Neural cell (in vitro differentiated cells): ENCODE results near the gene OR4K5. TPM values are rescaled to one million over a fixed set of nuclear protein-coding genes. Genes with fewer than 3 reads are reported as not detected.
"Not testable (repeated sequence)": the region's sequence is repeated elsewhere in the genome, so short reads cannot be mapped to it uniquely, and the experiment has no call there.

ENCODE experiments used
- H2AFZ ChIP-seq: fragments of 200-600, 300-800 bp; sonication (generic), shearing (Covaris generic); 2 replicates; pipeline ENCODE4 v1.6.0; 2014; ENCODE audit warnings: low read depth, mild to moderate bottlenecking, antibody characterized with exemption, low read length, moderate library complexity
- H3F3A ChIP-seq: fragments of 200-600 bp; shearing (Covaris generic); 2 replicates; pipeline ENCODE4 v1.6.1; 2016; ENCODE audit warnings: mild to moderate bottlenecking, moderate library complexity, mixed read lengths, antibody characterized with exemption, low read length; ENCODE audit not compliant: insufficient read depth, poor library complexity, severe bottlenecking
- H3K27ac ChIP-seq: fragments of 200-600, 300-800 bp; sonication (generic), shearing (Covaris generic); 2 replicates; pipeline ENCODE4 v1.5.1; 2014; ENCODE audit warnings: mild to moderate bottlenecking, low read length, moderate library complexity
- H3K27me3 ChIP-seq: fragments of 300-800, 200-600 bp; sonication (generic), shearing (Covaris generic); 2 replicates; pipeline ENCODE4 v1.6.0; 2014; ENCODE audit warnings: mild to moderate bottlenecking, low read depth, low read length, moderate library complexity; ENCODE audit not compliant: insufficient read depth
- H3K36me3 ChIP-seq: fragments of 300-800, 200-600 bp; sonication (generic), shearing (Covaris generic); 2 replicates; pipeline ENCODE4 v1.5.1; 2014; ENCODE audit warnings: mild to moderate bottlenecking, antibody characterized with exemption, low read length, moderate library complexity; ENCODE audit not compliant: insufficient read depth
- H3K4me2 ChIP-seq: fragments of 300-800, 200-600 bp; sonication (generic), shearing (Covaris generic); 2 replicates; pipeline ENCODE4 v1.6.0; 2014; ENCODE audit warnings: mild to moderate bottlenecking, low read length
- H3K4me3 ChIP-seq: fragments of 300-800, 200-600 bp; sonication (generic), shearing (Covaris generic); 2 replicates; pipeline ENCODE4 v1.5.1; 2014; ENCODE audit warnings: mild to moderate bottlenecking, low read length, moderate library complexity
- H3K79me2 ChIP-seq: fragments of 200-600 bp; shearing (Covaris generic); replicated peaks from 2 replicates; pipeline ENCODE4 v1.6.0; 2014; ENCODE audit warnings: mild to moderate bottlenecking, low read length, moderate library complexity; ENCODE audit not compliant: insufficient read depth
- H3K9ac ChIP-seq: fragments of 300-800, 200-600 bp; sonication (generic), shearing (Covaris generic); 2 replicates; pipeline ENCODE4 v1.6.1; 2016; ENCODE audit warnings: mild to moderate bottlenecking, low read length, mixed read lengths
- H3K9me2 ChIP-seq: fragments of 200-600 bp; shearing (Covaris generic); 2 replicates; pipeline ENCODE4 v1.6.1; 2016; ENCODE audit warnings: mild to moderate bottlenecking, low read length, mixed read lengths; ENCODE audit not compliant: insufficient read depth
- H3K9me3 ChIP-seq: fragments of 200-600, 300-800 bp; sonication (generic), shearing (Covaris generic); 2 replicates; pipeline ENCODE4 v1.6.1; 2016; ENCODE audit warnings: mild to moderate bottlenecking, mixed run types, low read length, moderate library complexity, mixed read lengths
- H4K20me1 ChIP-seq: fragments of 200-600 bp; shearing (Covaris generic); 2 replicates; pipeline ENCODE4 v1.6.1; 2016; ENCODE audit warnings: mild to moderate bottlenecking, mixed run types; ENCODE audit not compliant: insufficient read depth
- EP300 ChIP-seq: fragments of 450-650 bp; conservative IDR thresholded peaks from 2 replicates; pipeline ENCODE4 v1.6.1; 2014; ENCODE audit warnings: antibody characterized with exemption, mild to moderate bottlenecking, moderate library complexity; ENCODE audit not compliant: poor library complexity, severe bottlenecking
- EZH2 ChIP-seq: fragments of 200-600, 300-800 bp; shearing (Covaris generic), sonication (generic); IDR thresholded peaks from 2 replicates; pipeline ENCODE4 v1.6.1; 2014; ENCODE audit warnings: antibody characterized with exemption, low read length, borderline replicate concordance, mild to moderate bottlenecking; ENCODE audit not compliant: insufficient read depth, poor library complexity, severe bottlenecking
- MXI1 ChIP-seq: fragments of 450-650 bp; conservative IDR thresholded peaks from 2 replicates; pipeline ENCODE4 v1.6.1; 2014; ENCODE audit warnings: antibody characterized with exemption, mild to moderate bottlenecking; ENCODE audit not compliant: poor library complexity, severe bottlenecking
- POLR2AphosphoS5 ChIP-seq: IDR thresholded peaks from 2 replicates; pipeline ENCODE4 v1.6.1; 2012
- RAD21 ChIP-seq: fragments of 450-650 bp; conservative IDR thresholded peaks from 2 replicates; pipeline ENCODE4 v1.6.1; 2014; ENCODE audit warnings: antibody characterized with exemption, mild to moderate bottlenecking, moderate library complexity
- SMC3 ChIP-seq: fragments of 450-650 bp; conservative IDR thresholded peaks from 2 replicates; pipeline ENCODE4 v1.6.1; 2014; ENCODE audit warnings: antibody characterized with exemption, mild to moderate bottlenecking, moderate library complexity; ENCODE audit not compliant: poor library complexity
- TAF1 ChIP-seq: IDR thresholded peaks from 2 replicates; pipeline ENCODE4 v1.6.1; 2012; ENCODE audit warnings: low read depth
- polyA plus RNA-seq: library from polyadenylated mRNA; depleted of rRNA; stranded (reverse); fragments of >200 nt; gene quantifications from 2 replicates; pipeline ENCODE4 v1.2.3, GENCODE V29; 2014
- TF ChIP-seq, protein P1 (sequence below): fragments of 450-650 bp; IDR thresholded peaks from 2 replicates; pipeline ENCODE4 v1.5.1; 2014; ENCODE audit warnings: antibody characterized with exemption, mild to moderate bottlenecking, moderate library complexity; ENCODE audit not compliant: poor library complexity, severe bottlenecking
- TF ChIP-seq, protein P2 (sequence below): IDR thresholded peaks from 2 replicates; pipeline ENCODE4 v1.6.1; 2012; ENCODE audit warnings: borderline replicate concordance

Gene OR4K5
- polyA plus RNA-seq, 1 donor from 2014 or later, result not detected

DNA sequence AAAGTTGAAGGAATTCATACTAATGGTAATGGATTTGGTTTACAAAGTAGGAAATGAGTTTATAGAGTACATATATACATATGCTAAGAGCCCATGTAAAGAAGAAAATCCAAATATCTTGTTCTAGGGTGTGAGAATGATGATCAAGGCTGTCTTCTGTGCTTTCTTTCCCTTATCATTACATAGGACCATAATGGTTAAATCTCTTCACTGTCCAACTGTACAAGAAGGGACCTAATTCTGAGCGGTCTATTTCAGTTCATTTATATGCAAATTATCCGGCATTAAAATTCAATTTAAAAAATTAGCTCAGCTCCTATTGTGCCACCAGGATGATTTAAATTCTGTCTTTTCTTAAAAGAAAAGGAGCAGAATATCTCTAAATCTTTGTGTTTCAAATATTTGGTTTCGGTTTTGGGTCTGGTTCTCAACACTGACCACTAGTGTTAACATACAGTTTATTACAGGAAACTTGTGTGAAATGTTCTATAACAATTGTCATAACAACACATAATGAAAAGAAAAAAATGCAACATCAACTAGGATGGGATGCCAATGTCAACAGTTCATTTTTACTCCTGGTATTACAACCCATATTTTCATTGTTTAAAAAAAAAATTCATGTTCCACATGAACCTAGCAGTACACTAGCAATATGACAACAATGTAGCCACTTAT lies 27.1 kb downstream of the OR4K5 start:
- Histone ChIP-seq H3K79me2 (no peaks in the 10 kb centered on the region), H3K27me3 (no peaks in the 10 kb centered on the region), H2AFZ (no peak overlapping the region), H4K20me1 (no peaks in the 10 kb centered on the region), H3K9ac (no peak overlapping the region), H3K4me3 (no peak overlapping the region), H3K9me3 (peaks cover 3% of the 10 kb centered on the region), H3K4me2 (no peak overlapping the region), H3K36me3 (no peaks in the 10 kb centered on the region), H3K27ac (no peak overlapping the region), H3F3A (no peaks in the 10 kb centered on the region), H3K9me2 (no peaks in the 10 kb centered on the region)
- TF ChIP-seq SMC3 (no peak), RAD21 (no peak), MXI1 (no peak), POLR2AphosphoS5 (no peak), TAF1 (no peak), EZH2 (no peak), EP300 (no peak)
- TF ChIP-seq, protein P1, sequence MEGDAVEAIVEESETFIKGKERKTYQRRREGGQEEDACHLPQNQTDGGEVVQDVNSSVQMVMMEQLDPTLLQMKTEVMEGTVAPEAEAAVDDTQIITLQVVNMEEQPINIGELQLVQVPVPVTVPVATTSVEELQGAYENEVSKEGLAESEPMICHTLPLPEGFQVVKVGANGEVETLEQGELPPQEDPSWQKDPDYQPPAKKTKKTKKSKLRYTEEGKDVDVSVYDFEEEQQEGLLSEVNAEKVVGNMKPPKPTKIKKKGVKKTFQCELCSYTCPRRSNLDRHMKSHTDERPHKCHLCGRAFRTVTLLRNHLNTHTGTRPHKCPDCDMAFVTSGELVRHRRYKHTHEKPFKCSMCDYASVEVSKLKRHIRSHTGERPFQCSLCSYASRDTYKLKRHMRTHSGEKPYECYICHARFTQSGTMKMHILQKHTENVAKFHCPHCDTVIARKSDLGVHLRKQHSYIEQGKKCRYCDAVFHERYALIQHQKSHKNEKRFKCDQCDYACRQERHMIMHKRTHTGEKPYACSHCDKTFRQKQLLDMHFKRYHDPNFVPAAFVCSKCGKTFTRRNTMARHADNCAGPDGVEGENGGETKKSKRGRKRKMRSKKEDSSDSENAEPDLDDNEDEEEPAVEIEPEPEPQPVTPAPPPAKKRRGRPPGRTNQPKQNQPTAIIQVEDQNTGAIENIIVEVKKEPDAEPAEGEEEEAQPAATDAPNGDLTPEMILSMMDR, result no peak
- TF ChIP-seq, protein P2, sequence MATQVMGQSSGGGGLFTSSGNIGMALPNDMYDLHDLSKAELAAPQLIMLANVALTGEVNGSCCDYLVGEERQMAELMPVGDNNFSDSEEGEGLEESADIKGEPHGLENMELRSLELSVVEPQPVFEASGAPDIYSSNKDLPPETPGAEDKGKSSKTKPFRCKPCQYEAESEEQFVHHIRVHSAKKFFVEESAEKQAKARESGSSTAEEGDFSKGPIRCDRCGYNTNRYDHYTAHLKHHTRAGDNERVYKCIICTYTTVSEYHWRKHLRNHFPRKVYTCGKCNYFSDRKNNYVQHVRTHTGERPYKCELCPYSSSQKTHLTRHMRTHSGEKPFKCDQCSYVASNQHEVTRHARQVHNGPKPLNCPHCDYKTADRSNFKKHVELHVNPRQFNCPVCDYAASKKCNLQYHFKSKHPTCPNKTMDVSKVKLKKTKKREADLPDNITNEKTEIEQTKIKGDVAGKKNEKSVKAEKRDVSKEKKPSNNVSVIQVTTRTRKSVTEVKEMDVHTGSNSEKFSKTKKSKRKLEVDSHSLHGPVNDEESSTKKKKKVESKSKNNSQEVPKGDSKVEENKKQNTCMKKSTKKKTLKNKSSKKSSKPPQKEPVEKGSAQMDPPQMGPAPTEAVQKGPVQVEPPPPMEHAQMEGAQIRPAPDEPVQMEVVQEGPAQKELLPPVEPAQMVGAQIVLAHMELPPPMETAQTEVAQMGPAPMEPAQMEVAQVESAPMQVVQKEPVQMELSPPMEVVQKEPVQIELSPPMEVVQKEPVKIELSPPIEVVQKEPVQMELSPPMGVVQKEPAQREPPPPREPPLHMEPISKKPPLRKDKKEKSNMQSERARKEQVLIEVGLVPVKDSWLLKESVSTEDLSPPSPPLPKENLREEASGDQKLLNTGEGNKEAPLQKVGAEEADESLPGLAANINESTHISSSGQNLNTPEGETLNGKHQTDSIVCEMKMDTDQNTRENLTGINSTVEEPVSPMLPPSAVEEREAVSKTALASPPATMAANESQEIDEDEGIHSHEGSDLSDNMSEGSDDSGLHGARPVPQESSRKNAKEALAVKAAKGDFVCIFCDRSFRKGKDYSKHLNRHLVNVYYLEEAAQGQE, result no peak

DNA sequence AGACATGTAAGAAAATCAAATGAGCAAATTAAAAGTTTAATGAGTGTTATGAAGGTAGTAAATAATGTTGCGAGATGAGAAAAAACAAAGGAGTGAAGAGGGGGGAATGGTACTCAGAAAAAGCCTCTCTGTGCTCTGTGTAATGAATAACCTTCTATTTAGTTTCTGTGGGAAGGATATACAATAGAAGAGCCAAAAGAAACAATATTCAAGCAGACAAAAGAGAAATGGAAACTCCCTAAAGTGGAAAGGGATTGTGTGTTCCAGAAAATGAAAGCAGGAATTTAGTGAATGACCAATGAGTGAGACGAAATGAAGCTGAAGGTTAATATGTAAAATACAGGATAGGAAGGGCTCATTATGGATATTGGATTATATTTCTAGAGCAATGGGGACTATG lies 28.8 kb downstream of the OR4K5 start:
- Histone ChIP-seq H3K79me2 (no peaks in the 10 kb centered on the region), H3K36me3 (no peaks in the 10 kb centered on the region), H3K4me3 (no peak overlapping the region), H3K27me3 (no peaks in the 10 kb centered on the region), H2AFZ (no peak overlapping the region), H3K9ac (no peak overlapping the region), H3K9me2 (no peaks in the 10 kb centered on the region), H3K4me2 (no peak overlapping the region), H3K9me3 (peaks cover 3% of the 10 kb centered on the region), H3F3A (no peaks in the 10 kb centered on the region), H4K20me1 (no peaks in the 10 kb centered on the region), H3K27ac (no peak overlapping the region)
- TF ChIP-seq TAF1 (no peak), MXI1 (no peak), POLR2AphosphoS5 (no peak), SMC3 (no peak), EZH2 (no peak)
- TF ChIP-seq, protein P1, result no peak
- TF ChIP-seq, protein P2, result no peak

DNA sequence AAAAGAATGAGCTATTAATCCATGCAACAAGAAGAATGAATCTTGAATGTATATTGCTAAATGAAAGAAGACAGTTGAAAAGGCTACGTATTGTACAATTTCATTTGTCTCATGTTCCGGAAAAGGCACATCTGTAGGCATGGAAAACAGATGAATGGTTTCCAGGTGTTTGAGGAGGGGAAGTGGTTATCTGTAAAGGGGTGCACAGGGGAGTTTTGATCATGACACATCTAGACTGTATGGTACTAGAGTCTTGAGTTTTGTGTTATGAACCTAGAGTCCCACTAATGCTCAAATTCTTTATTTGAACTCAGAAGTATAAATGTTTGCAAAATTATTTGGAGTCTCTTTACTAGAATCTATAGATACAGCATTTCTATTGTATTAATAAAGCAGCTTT lies 49.3 kb downstream of the OR4K5 start:
- not testable (repeated sequence) for H3K9ac ChIP-seq, H3K27me3 ChIP-seq, H3K36me3 ChIP-seq, H3K9me2 ChIP-seq, H3F3A ChIP-seq, H3K4me2 ChIP-seq, H3K4me3 ChIP-seq, H3K79me2 ChIP-seq, H4K20me1 ChIP-seq, H3K9me3 ChIP-seq, H3K27ac ChIP-seq, H2AFZ ChIP-seq
